ENCODE measurements around the gene BCAR3.
"Not testable (repeated sequence)": the region's sequence is repeated elsewhere in the genome, so short reads cannot be mapped to it uniquely, and the experiment has no call there.

BCAR3 gene

GRCh38 chr1:93705892-93706500 lies 24.4 kb upstream of the BCAR3 start:
- DNase-seq = no peak

GRCh38 chr1:93704052-93704451 lies 22.4 kb upstream of the BCAR3 start:
- DNase-seq = no peak

GRCh38 chr1:93703643-93704042 lies 22.0 kb upstream of the BCAR3 start:
- DNase-seq = no peak

GRCh38 chr1:93702828-93703183 lies 21.2 kb upstream of the BCAR3 start:
- no peak for DNase-seq

GRCh38 chr1:93702111-93702827 lies 20.6 kb upstream of the BCAR3 start:
- DNase-seq = no peak

- no peak for DNase-seq
Measured at GRCh38 chr1:93701629-93702028, 20.0 kb upstream of the BCAR3 start.

GRCh38 chr1:93700532-93701469 lies 19.2 kb upstream of the BCAR3 start:
- no peak for DNase-seq

- no peak for DNase-seq
Measured at GRCh38 chr1:93699503-93700168, 18.0 kb upstream of the BCAR3 start.

- no peak for DNase-seq
Measured at GRCh38 chr1:93699049-93699384, 17.4 kb upstream of the BCAR3 start.

GRCh38 chr1:93698329-93699048 lies 16.9 kb upstream of the BCAR3 start:
- DNase-seq = no peak

- not testable (repeated sequence) for DNase-seq
Measured at GRCh38 chr1:93697566-93697965, 15.9 kb upstream of the BCAR3 start.

- no peak for DNase-seq
Measured at GRCh38 chr1:93695411-93696005, 13.9 kb upstream of the BCAR3 start.

GRCh38 chr1:93694819-93695218 lies 13.2 kb upstream of the BCAR3 start:
- no peak for DNase-seq

- DNase-seq = no peak
Measured at GRCh38 chr1:93694039-93694438, 12.4 kb upstream of the BCAR3 start.

GRCh38 chr1:93692983-93693591 lies 11.4 kb upstream of the BCAR3 start:
- DNase-seq = peak in 1 of 2 experiments; percentile 28

GRCh38 chr1:93692451-93692861 lies 10.8 kb upstream of the BCAR3 start:
- no peak for DNase-seq

- no peak for DNase-seq
Measured at GRCh38 chr1:93692026-93692425, 10.4 kb upstream of the BCAR3 start.

- DNase-seq = no peak
Measured at GRCh38 chr1:93690921-93691789, 9.5 kb upstream of the BCAR3 start.

GRCh38 chr1:93690341-93690740 lies 8.7 kb upstream of the BCAR3 start:
- no peak for DNase-seq

- no peak for DNase-seq
Measured at GRCh38 chr1:93689521-93690223, 8.0 kb upstream of the BCAR3 start.
